ENCODE measurements around the gene VMP1. TPM values are rescaled to one million over a fixed set of nuclear protein-coding genes. Genes with fewer than 3 reads are reported as not detected.
"Not testable (repeated sequence)": the region's sequence is repeated elsewhere in the genome, so short reads cannot be mapped to it uniquely, and the experiment has no call there.

VMP1 gene
- total RNA-seq, 1 donor from 2014 or later: 314 TPM

DNA sequence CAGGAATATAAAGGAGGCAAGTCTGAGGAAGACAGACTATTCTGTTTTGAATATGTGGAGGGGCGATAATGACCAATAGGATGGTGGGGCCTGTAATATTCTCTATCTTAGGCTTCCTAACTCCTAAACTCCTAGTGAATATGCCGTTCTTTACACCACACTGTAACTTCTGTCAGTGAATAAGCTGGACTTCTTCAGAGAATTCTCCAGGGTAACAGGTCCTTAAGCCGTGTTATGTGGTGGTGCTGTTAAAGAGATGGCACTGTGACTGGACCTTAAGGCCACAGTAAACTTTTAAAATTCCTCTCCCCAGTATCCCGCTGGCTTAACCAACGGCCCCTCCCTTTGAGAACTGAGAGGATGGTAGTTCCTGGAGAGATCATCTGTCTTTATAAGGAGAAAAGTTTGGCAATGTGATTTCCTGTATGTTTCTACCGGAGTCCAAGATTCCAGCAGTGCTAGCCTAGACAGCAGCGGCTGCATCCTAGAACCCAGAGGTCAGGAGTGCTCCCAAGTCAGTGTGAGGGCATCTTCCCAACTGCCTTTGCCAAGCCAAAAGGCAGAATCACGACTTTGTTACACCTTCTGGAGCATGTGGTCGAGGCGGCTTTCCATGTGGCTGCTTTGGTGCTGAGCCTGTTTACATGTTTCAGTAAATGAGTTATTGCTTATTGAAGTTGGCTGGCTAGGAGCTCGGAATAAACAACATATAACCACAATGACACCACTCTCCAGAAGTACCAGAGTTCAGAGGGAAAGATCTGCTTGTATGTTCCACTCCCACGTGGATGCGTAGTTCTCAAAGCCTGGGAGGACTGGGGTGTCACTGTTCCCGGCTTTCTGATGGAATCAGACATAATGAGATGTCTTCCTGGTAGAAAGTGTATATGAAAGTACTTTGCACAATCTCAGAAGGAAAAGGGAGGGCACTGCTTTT is 144.3 kb downstream of the VMP1 start:
- no peaks in the 10 kb centered on the region for H3K9me3 Mint-ChIP-seq (ENCODE audit: unreplicated experiment)
- Histone ChIP-seq H3K9me3 (ENCODE audit: insufficient read depth, low read depth, low read length) (no peaks in the 10 kb centered on the region), H3K9ac (ENCODE audit: low read length) (peak overlapping the region; percentile 40), H2AFZ (ENCODE audit: low read depth, low read length) (no peak overlapping the region), H3K79me2 (ENCODE audit: insufficient read depth, low read length) (no peaks in the 10 kb centered on the region), H3K4me3 (ENCODE audit: insufficient read depth, low read depth, low read length) (no peak overlapping the region), H3K27me3 (ENCODE audit: insufficient read depth, low read length) (no peaks in the 10 kb centered on the region), H3K36me3 (ENCODE audit: insufficient read depth, low read length) (no peaks in the 10 kb centered on the region), H3K4me2 (ENCODE audit: low read length) (peak overlapping the region; percentile 17), H3K4me1 (ENCODE audit: insufficient read depth, low read length) (peaks cover 20% of the 10 kb centered on the region), H4K20me1 (ENCODE audit: insufficient read depth, low read length) (no peaks in the 10 kb centered on the region), H3K27ac (ENCODE audit: low read depth, low read length) (peak overlapping the region; percentile 77)
- H3K27ac Mint-ChIP-seq (ENCODE audit: unreplicated experiment): peak overlapping the region; percentile 82
- H3K36me3 Mint-ChIP-seq (ENCODE audit: low read depth, unreplicated experiment): no peaks in the 10 kb centered on the region
- H3K27me3 Mint-ChIP-seq (ENCODE audit: low read depth, unreplicated experiment): no peaks in the 10 kb centered on the region
- DNase-seq (ENCODE audit: low read depth) (peak; percentile 90), FAIRE-seq (no peak)
- TF ChIP-seq EZH2 (IDR thresholded peaks at IDR 0.05; ENCODE audit: insufficient read depth, low read length) (no peak), CTCF (IDR thresholded peaks at IDR 0.05; ENCODE audit: insufficient read depth, low read depth, low read length) (no peak)
- peak overlapping the region; percentile 5 for H3K4me3 Mint-ChIP-seq (ENCODE audit: unreplicated experiment)
- peaks cover 34% of the 10 kb centered on the region for H3K4me1 Mint-ChIP-seq (ENCODE audit: low read depth, unreplicated experiment)

DNA sequence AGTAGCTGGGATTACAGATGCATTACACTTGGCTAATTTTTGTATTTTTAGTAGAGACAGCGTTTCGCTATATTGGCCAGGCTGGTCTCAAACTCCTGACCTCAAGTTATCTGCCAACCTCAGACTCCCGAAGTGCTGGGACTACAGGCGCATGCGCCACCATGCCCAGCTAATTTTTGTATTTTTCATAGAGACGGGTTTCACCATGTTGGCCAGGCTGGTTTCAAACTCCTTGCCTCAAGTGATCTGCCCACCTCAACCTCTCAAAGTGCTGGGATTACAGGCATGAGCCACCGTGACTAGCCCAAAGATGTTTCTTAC is 145.4 kb downstream of the VMP1 start:
- not testable (repeated sequence) for H3K27me3 Mint-ChIP-seq (ENCODE audit: low read depth, unreplicated experiment); H3K4me3 ChIP-seq (ENCODE audit: insufficient read depth, low read depth, low read length); FAIRE-seq; H3K79me2 ChIP-seq (ENCODE audit: insufficient read depth, low read length); H3K4me3 Mint-ChIP-seq (ENCODE audit: unreplicated experiment); H3K27me3 ChIP-seq (ENCODE audit: insufficient read depth, low read length); H4K20me1 ChIP-seq (ENCODE audit: insufficient read depth, low read length); H3K9me3 Mint-ChIP-seq (ENCODE audit: unreplicated experiment); H3K36me3 ChIP-seq (ENCODE audit: insufficient read depth, low read length); H3K36me3 Mint-ChIP-seq (ENCODE audit: low read depth, unreplicated experiment); H3K9me3 ChIP-seq (ENCODE audit: insufficient read depth, low read depth, low read length); H2AFZ ChIP-seq (ENCODE audit: low read depth, low read length); DNase-seq (ENCODE audit: low read depth)
- Histone ChIP-seq H3K4me1 (ENCODE audit: insufficient read depth, low read length) (peaks cover 17% of the 10 kb centered on the region), H3K4me2 (ENCODE audit: low read length) (peak overlapping the region; percentile 30), H3K9ac (ENCODE audit: low read length) (peak overlapping the region; percentile 49), H3K27ac (ENCODE audit: low read depth, low read length) (peak overlapping the region; percentile 77)
- Mint-ChIP-seq H3K4me1 (ENCODE audit: low read depth, unreplicated experiment) (peaks cover 39% of the 10 kb centered on the region), H3K27ac (ENCODE audit: unreplicated experiment) (peak overlapping the region; percentile 82)

DNA sequence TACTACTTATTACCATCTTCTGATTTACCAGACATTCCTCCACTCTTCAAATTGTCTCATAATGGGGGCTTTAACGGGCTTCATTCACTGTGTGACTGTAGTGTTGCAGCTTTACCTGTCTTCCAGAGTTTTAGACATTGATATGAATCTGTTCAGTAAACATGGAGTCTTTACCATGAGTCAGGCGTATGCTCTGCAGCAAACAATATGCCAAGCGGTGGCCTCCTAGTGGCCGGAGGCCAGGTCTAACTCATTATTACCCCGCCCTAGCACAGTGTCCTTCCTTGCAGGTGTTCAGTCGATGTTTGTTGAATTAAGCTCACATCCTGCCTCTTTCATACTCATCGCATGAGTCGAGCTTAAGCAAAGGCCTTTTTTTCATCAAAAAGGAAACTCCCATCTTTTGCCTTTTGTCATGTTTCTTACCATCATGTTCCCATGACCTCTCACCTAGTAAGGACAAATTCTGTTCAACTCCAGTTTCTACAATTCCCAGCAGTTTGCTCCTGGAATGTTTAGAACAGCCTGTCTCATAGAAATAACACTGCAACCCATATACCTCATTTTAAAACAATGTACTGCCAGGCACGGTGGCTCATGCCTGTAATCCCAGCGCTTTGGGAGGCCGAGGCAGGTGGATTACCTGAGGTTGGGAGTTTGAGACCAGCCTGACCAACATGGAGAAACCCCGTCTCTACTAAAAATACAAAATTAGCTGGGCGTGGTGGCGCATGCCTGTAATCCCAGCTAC is 145.9 kb downstream of the VMP1 start:
- Histone ChIP-seq H3K27ac (ENCODE audit: low read depth, low read length) (peak overlapping the region; percentile 77), H3K4me1 (ENCODE audit: insufficient read depth, low read length) (peaks cover 17% of the 10 kb centered on the region), H2AFZ (ENCODE audit: low read depth, low read length) (no peak overlapping the region), H3K9ac (ENCODE audit: low read length) (peak overlapping the region; percentile 49), H3K36me3 (ENCODE audit: insufficient read depth, low read length) (no peaks in the 10 kb centered on the region), H3K9me3 (ENCODE audit: insufficient read depth, low read depth, low read length) (no peaks in the 10 kb centered on the region), H3K4me3 (ENCODE audit: insufficient read depth, low read depth, low read length) (no peak overlapping the region), H3K4me2 (ENCODE audit: low read length) (peak overlapping the region; percentile 30), H3K79me2 (ENCODE audit: insufficient read depth, low read length) (no peaks in the 10 kb centered on the region), H4K20me1 (ENCODE audit: insufficient read depth, low read length) (no peaks in the 10 kb centered on the region), H3K27me3 (ENCODE audit: insufficient read depth, low read length) (no peaks in the 10 kb centered on the region)
- Mint-ChIP-seq H3K4me1 (ENCODE audit: low read depth, unreplicated experiment) (peaks cover 38% of the 10 kb centered on the region), H3K27me3 (ENCODE audit: low read depth, unreplicated experiment) (no peaks in the 10 kb centered on the region), H3K36me3 (ENCODE audit: low read depth, unreplicated experiment) (no peaks in the 10 kb centered on the region), H3K9me3 (ENCODE audit: unreplicated experiment) (no peaks in the 10 kb centered on the region), H3K4me3 (ENCODE audit: unreplicated experiment) (no peak overlapping the region), H3K27ac (ENCODE audit: unreplicated experiment) (peak overlapping the region; percentile 82)
- DNase-seq (ENCODE audit: low read depth): peak; percentile 95
- no peak for FAIRE-seq
- TF ChIP-seq CTCF (IDR thresholded peaks at IDR 0.05; ENCODE audit: insufficient read depth, low read depth, low read length) (peak; percentile 79), EZH2 (IDR thresholded peaks at IDR 0.05; ENCODE audit: insufficient read depth, low read length) (no peak)

DNA sequence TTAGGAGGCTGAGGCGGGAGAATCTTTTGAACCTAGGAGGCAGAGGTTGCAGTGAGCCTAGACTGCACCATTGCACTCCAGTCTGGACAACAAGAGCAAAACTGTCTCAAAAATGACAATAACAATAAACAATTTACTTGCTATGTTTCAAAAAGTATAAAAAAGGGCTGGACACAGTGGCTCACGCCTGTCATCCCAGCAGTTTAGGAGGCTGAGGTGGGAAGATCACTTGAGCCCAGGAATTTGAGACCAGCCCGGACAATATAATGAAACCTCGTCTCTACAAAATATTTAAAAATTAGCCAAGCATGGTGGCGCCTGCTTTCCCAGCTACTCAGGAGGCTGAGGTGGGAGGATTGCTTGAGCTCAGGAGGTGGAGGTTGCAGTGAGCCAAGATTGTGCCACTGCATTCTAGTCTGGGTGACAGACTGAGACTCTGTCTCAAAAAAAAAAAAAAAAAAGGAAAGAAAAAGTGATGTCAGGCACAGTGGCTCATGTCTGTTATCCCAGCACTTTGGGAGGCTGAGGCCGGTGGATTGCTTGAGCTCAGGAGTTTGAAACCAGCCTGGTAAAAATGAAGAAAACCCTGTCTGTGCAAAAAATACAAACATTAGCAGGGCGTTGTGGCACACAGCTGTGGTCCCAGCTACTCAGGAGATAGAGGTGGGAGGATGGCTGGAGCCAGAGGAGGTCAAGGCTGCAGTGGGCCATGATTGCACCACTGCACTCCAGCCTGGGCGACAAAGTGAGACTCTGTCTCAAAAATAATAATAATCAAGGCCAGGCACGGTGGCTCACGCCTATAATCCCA is 146.7 kb downstream of the VMP1 start:
- not testable (repeated sequence) for H2AFZ ChIP-seq (ENCODE audit: low read depth, low read length); H3K4me2 ChIP-seq (ENCODE audit: low read length); H3K36me3 Mint-ChIP-seq (ENCODE audit: low read depth, unreplicated experiment); H3K4me3 ChIP-seq (ENCODE audit: insufficient read depth, low read depth, low read length); H3K9me3 Mint-ChIP-seq (ENCODE audit: unreplicated experiment); H3K27me3 Mint-ChIP-seq (ENCODE audit: low read depth, unreplicated experiment); DNase-seq (ENCODE audit: low read depth); H4K20me1 ChIP-seq (ENCODE audit: insufficient read depth, low read length); H3K27me3 ChIP-seq (ENCODE audit: insufficient read depth, low read length); H3K9me3 ChIP-seq (ENCODE audit: insufficient read depth, low read depth, low read length); FAIRE-seq; H3K36me3 ChIP-seq (ENCODE audit: insufficient read depth, low read length); H3K79me2 ChIP-seq (ENCODE audit: insufficient read depth, low read length)
- Histone ChIP-seq H3K27ac (ENCODE audit: low read depth, low read length) (peak overlapping the region; percentile 77), H3K9ac (ENCODE audit: low read length) (peak overlapping the region; percentile 38), H3K4me1 (ENCODE audit: insufficient read depth, low read length) (peaks cover 17% of the 10 kb centered on the region)
- H3K4me3 Mint-ChIP-seq (ENCODE audit: unreplicated experiment): peak overlapping the region; percentile 50
- H3K27ac Mint-ChIP-seq (ENCODE audit: unreplicated experiment): peak overlapping the region; percentile 82
- H3K4me1 Mint-ChIP-seq (ENCODE audit: low read depth, unreplicated experiment): peaks cover 35% of the 10 kb centered on the region
